Stomach (tissue), 9 donors: ENCODE measurements around the gene NEU4. TPM values are rescaled to one million over a fixed set of nuclear protein-coding genes. Genes with fewer than 3 reads are reported as not detected.
"Not testable (repeated sequence)": the region's sequence is repeated elsewhere in the genome, so short reads cannot be mapped to it uniquely, and the experiment has no call there.

ENCODE experiments used
- DNase-seq, 2 donors: peaks; one replicate each; pipeline versions ENCODE4 v3.0.0 to v3.0.0-alpha.2; 2013 to 2019
- H3K27ac ChIP-seq, 5 donors: fragments of 200-600 bp in 4 of 5; sonication (generic) in 4 of 5; one replicate each; pipeline ENCODE4 v1.5.1; 2013 to 2019; ENCODE audit warnings: mild to moderate bottlenecking in 1 of 5, moderate library complexity in 1 of 5
- H3K27me3 ChIP-seq, 3 donors: fragments of 200-600 bp; sonication (generic); one replicate each; pipeline ENCODE4 v1.5.1; 2017 to 2019; ENCODE audit warnings: mixed run types in 1 of 3
- H3K36me3 ChIP-seq, 4 donors: fragments of 200-600 bp; sonication (generic); 1 replicate in 3 of 4; 2 replicates in 1 of 4; pipeline ENCODE4 v1.5.1; 2016 to 2019
- H3K4me1 ChIP-seq, 4 donors: fragments of 200-600 bp; sonication (generic); one replicate each; pipeline ENCODE4 v1.5.1; 2016 to 2019
- H3K4me3 ChIP-seq, 4 donors: fragments of 200-600 bp; sonication (generic) in 3 of 4; one replicate each; pipeline ENCODE4 v1.5.1; 2016 to 2019; ENCODE audit warnings: mild to moderate bottlenecking in 1 of 4
- H3K9me3 ChIP-seq, 4 donors: fragments of 200-600 bp; sonication (generic); one replicate each; pipeline ENCODE4 v1.5.1; 2016 to 2019
- CTCF ChIP-seq, 7 experiments: fragments of 450-650 bp in 4 of 7; fragments of 200-600 bp in 3 of 7; sonication (generic) in 3 of 7; IDR thresholded peaks; one replicate each; pipeline ENCODE4 v1.5.1; 2016 to 2019; ENCODE audit warnings: antibody characterized with exemption in 7 of 7, control low read depth in 2 of 7, mild to moderate bottlenecking in 1 of 7
- EP300 ChIP-seq: sonication (generic); formaldehyde crosslinking; IDR thresholded peaks from one replicate; pipeline ENCODE4 v1.6.1; 2017; ENCODE audit warnings: antibody characterized with exemption
- POLR2A ChIP-seq, 4 donors: fragments of 450-650 bp; IDR thresholded peaks; one replicate each; pipeline ENCODE4 v1.6.1; 2016; ENCODE audit warnings: antibody characterized with exemption in 4 of 4, control low read depth in 2 of 4, mild to moderate bottlenecking in 1 of 4, moderate library complexity in 1 of 4
- POLR2AphosphoS5 ChIP-seq, 3 donors: sonication (generic); formaldehyde crosslinking; IDR thresholded peaks; one replicate each; pipeline ENCODE4 v1.6.1; 2016; ENCODE audit warnings: antibody characterized with exemption in 3 of 3
- WGBS, 5 donors: extraction: QIAGEN DNeasy Blood & Tissue Kit in 3 of 5; methylation state at CpG; one replicate each; pipeline versions ENCODE4 v1.1.5 to v1.1.7; 2013 to 2018; 5-methylcytosine and 5-hydroxymethylcytosine counted together
- intact Hi-C: fragments of 100-400 bp; cut with DNase I; formaldehyde crosslinking; loops from one replicate; pipeline ENCODE4 v1.15.1; 2023; ENCODE audit warnings: low total_unique reads
- polyA plus RNA-seq, 3 donors: library from polyadenylated mRNA; stranded (reverse); fragments of 200-250 nt; gene quantifications; one replicate each; pipeline ENCODE4 v1.2.3, GENCODE V29; 2013
- total RNA-seq, 5 donors: library from RNA; depleted of rRNA; stranded (reverse); fragments of >200 nt; gene quantifications; one replicate each; pipeline versions ENCODE4 v1.1.0 to v1.2.3, GENCODE V29; 2014 to 2016
- donor health status: healthy with polysubstance abuse.
- donor health status: Bipolar disorder and iron deficiency.
- donor health status: healthy.

Gene NEU4
- total and polyA plus RNA-seq, 8 donors: 0.08 to 415 TPM; not detected in 6

GRCh38 chr2:241833101-241833663, 24.2 kb downstream of the NEU4 start:
- H3K9me3 ChIP-seq: peaks cover 0 to under 1% (median 0%) of the 10 kb centered on the region in 4 donors
- no peak for TF ChIP-seq EP300
- no peak for TF ChIP-seq POLR2AphosphoS5 (IDR thresholded peaks at IDR 0.05)
- no peak for TF ChIP-seq POLR2A (IDR thresholded peaks at IDR 0.05)
- no peak for TF ChIP-seq CTCF (IDR thresholded peaks at IDR 0.05)
- no peaks in the 10 kb centered on the region for H3K36me3 ChIP-seq
- intact Hi-C loops: no loop called here
- no peak overlapping the region for H3K4me3 ChIP-seq
- no peak overlapping the region for H3K27ac ChIP-seq
- WGBS, 5 donors: 49 to 68% (median 56%) methylated on average over 13 of the region's 13 CpGs
- peaks cover 0 to 3% (median 0%) of the 10 kb centered on the region in 4 donors for H3K4me1 ChIP-seq
- peaks cover 0 to 16% (median 0%) of the 10 kb centered on the region in 3 donors for H3K27me3 ChIP-seq
- DNase-seq: no peak

GRCh38 chr2:241833756-241834526, 24.9 kb downstream of the NEU4 start:
- intact Hi-C loops, H3K4me1 ChIP-seq, H3K36me3 ChIP-seq, H3K27ac ChIP-seq, H3K9me3 ChIP-seq, H3K4me3 ChIP-seq, DNase-seq: not testable (repeated sequence)
- WGBS, 5 donors: 75 to 88% (median 83%) methylated on average over 19 to 28 of the region's 28 CpGs
- peaks cover 0 to 16% (median 0%) of the 10 kb centered on the region in 3 donors for H3K27me3 ChIP-seq

- peaks cover 0 to 3% (median 0%) of the 10 kb centered on the region in 4 donors for H3K4me1 ChIP-seq
- no peak overlapping the region for H3K27ac ChIP-seq
- no peak for DNase-seq
- peaks cover 0 to 16% (median 0%) of the 10 kb centered on the region in 3 donors for H3K27me3 ChIP-seq
- H3K36me3 ChIP-seq: no peaks in the 10 kb centered on the region
- WGBS, 5 donors: 90 to 95% (median 91%) methylated on average over 10 of the region's 10 CpGs
- intact Hi-C loops: no loop called here
- H3K4me3 ChIP-seq: no peak overlapping the region
- H3K9me3 ChIP-seq: no peaks in the 10 kb centered on the region
- TF ChIP-seq CTCF (IDR thresholded peaks at IDR 0.05) (no peak), EP300 (no peak), POLR2A (IDR thresholded peaks at IDR 0.05) (no peak), POLR2AphosphoS5 (IDR thresholded peaks at IDR 0.05) (no peak)
Observed at GRCh38 chr2:241834527-241835210, 25.7 kb downstream of the NEU4 start.

GRCh38 chr2:241835611-241836010, 26.6 kb downstream of the NEU4 start:
- Histone ChIP-seq H3K27me3 (peaks cover 0 to 16% (median 0%) of the 10 kb centered on the region in 3 donors), H3K9me3 (no peaks in the 10 kb centered on the region), H3K4me3 (no peak overlapping the region), H3K4me1 (peaks cover 0 to 3% (median 0%) of the 10 kb centered on the region in 4 donors), H3K36me3 (no peaks in the 10 kb centered on the region), H3K27ac (no peak overlapping the region)
- WGBS, 5 donors: 69 to 82% (median 71%) methylated on average over 4 of the region's 4 CpGs
- DNase-seq: no peak
- TF ChIP-seq EP300: no peak
- TF ChIP-seq CTCF (IDR thresholded peaks at IDR 0.05): no peak
- intact Hi-C loops: no loop called here
